ENCODE data around the gene HCRT.

Gene HCRT

GRCh38 chr17:42136654-42137051, 48.6 kb downstream of the HCRT start:
- DNase-seq = no peak

GRCh38 chr17:42135664-42136653, 49.3 kb downstream of the HCRT start:
- DNase-seq = peak; percentile 32

GRCh38 chr17:42135151-42135550, 50.1 kb downstream of the HCRT start:
- DNase-seq = no peak

Data from right hindlimb (tissue), 1 donor.